GM23338 (cell line): ENCODE data around the gene GRIN2B.

Source experiments
- CREB1 ChIP-seq: fragments of 250-450 bp; sonication (Bioruptor Pico); IDR thresholded peaks from 2 replicates; pipeline ENCODE4 v1.5.0; 2020; ENCODE audit warnings: low read depth, mild to moderate bottlenecking, moderate library complexity
- CTCF ChIP-seq, 2 experiments: fragments of 200-600 bp in 1 of 2; sonication (generic) in 1 of 2; conservative IDR thresholded peaks; 2 replicates each; pipeline versions ENCODE4 v1.5.1 to v1.6.1; 2016 to 2017; ENCODE audit warnings: antibody characterized with exemption in 2 of 2, low read depth in 2 of 2, mild to moderate bottlenecking in 2 of 2, moderate library complexity in 1 of 2
- ETS1 ChIP-seq: IDR thresholded peaks from 2 replicates; pipeline ENCODE4 v1.6.1; 2016; ENCODE audit warnings: antibody characterized with exemption
- EZH2 ChIP-seq: fragments of 200-600 bp; sonication (generic); IDR thresholded peaks from one replicate; pipeline ENCODE4 v1.8.0; 2017; ENCODE audit warnings: antibody characterized with exemption, mild to moderate bottlenecking, low read depth; ENCODE audit not compliant: unreplicated experiment
- EZH2phosphoT487 ChIP-seq: fragments of 200-600 bp; sonication (generic); IDR thresholded peaks from one replicate; pipeline ENCODE4 v1.8.1; 2018; ENCODE audit warnings: antibody characterized with exemption; ENCODE audit not compliant: unreplicated experiment
- JUNB ChIP-seq: IDR thresholded peaks from one replicate; pipeline ENCODE4 v1.6.1; 2016; ENCODE audit warnings: antibody characterized with exemption; ENCODE audit not compliant: unreplicated experiment
- NANOG ChIP-seq: IDR thresholded peaks from 2 replicates; pipeline ENCODE4 v1.6.1; 2016; ENCODE audit warnings: antibody characterized with exemption, borderline replicate concordance
- POLR2AphosphoS5 ChIP-seq: IDR thresholded peaks from 2 replicates; pipeline ENCODE4 v1.6.1; 2016; ENCODE audit warnings: antibody characterized with exemption, low read depth
- REST ChIP-seq: IDR thresholded peaks from one replicate; pipeline ENCODE4 v1.6.1; 2018; ENCODE audit warnings: antibody characterized with exemption; ENCODE audit not compliant: unreplicated experiment
- STAT1 ChIP-seq: IDR thresholded peaks from one replicate; pipeline ENCODE4 v1.6.1; 2016; ENCODE audit warnings: antibody characterized with exemption; ENCODE audit not compliant: unreplicated experiment

GRCh38 chr12:13992106-13992505, 10.7 kb upstream of the GRIN2B start:
- TF ChIP-seq POLR2AphosphoS5 (no peak), CTCF (conservative IDR thresholded peaks at IDR 0.05; ENCODE audit: low read depth in 2 of 2) (no peak), EZH2 (no peak), ETS1 (no peak), CREB1 (CRISPR knock-in tag) (no peak), REST (no peak), EZH2phosphoT487 (no peak), JUNB (no peak), NANOG (no peak), STAT1 (no peak)
